GM20000 (cell line): ENCODE measurements around the gene NT5C2.
"Not testable (repeated sequence)": the region's sequence is repeated elsewhere in the genome, so short reads cannot be mapped to it uniquely, and the experiment has no call there.

Experiments used
- DNase-seq: peaks from one replicate; pipeline ENCODE4 v3.0.0; 2012; ENCODE audit warnings: low spot score
- CTCF ChIP-seq: IDR thresholded peaks from 2 replicates; pipeline ENCODE4 v1.5.1; 2012; ENCODE audit warnings: mild to moderate bottlenecking, control low read depth; ENCODE audit errors: extremely low read depth, missing control alignments

NT5C2 gene

GRCh38 chr10:103231047-103231551, 38.0 kb upstream of the NT5C2 start:
- no peak for DNase-seq
- TF ChIP-seq CTCF, result no peak

GRCh38 chr10:103227416-103227815, 34.3 kb upstream of the NT5C2 start:
- no peak for TF ChIP-seq CTCF
- DNase-seq, result no peak

GRCh38 chr10:103225939-103226338, 32.9 kb upstream of the NT5C2 start:
- no peak for DNase-seq

GRCh38 chr10:103224721-103225120, 31.6 kb upstream of the NT5C2 start:
- not testable (repeated sequence) for DNase-seq

More at GRCh38 chr10:103225939-103226338, 32.9 kb upstream of the NT5C2 start:
- TF ChIP-seq CTCF, result no peak

GRCh38 chr10:103224133-103224532, 31.1 kb upstream of the NT5C2 start:
- no peak for TF ChIP-seq CTCF
- DNase-seq, result no peak

GRCh38 chr10:103216362-103216761, 23.3 kb upstream of the NT5C2 start:
- not testable (repeated sequence) for DNase-seq

- no peak for TF ChIP-seq CTCF
- DNase-seq, result no peak
These were observed 22.5 kb upstream of the NT5C2 start for GRCh38 chr10:103215601-103216000.

- DNase-seq, result not testable (repeated sequence)
These were observed 17.2 kb upstream of the NT5C2 start for GRCh38 chr10:103210262-103210661.

- not testable (repeated sequence) for DNase-seq
These were observed 14.6 kb upstream of the NT5C2 start for GRCh38 chr10:103207643-103208042.

GRCh38 chr10:103207141-103207540, 14.1 kb upstream of the NT5C2 start:
- no peak for DNase-seq
- TF ChIP-seq CTCF, result no peak

- not testable (repeated sequence) for DNase-seq
These were observed 13.6 kb upstream of the NT5C2 start for GRCh38 chr10:103206715-103207114.

GRCh38 chr10:103205401-103205800, 12.3 kb upstream of the NT5C2 start:
- not testable (repeated sequence) for DNase-seq
